ENCODE measurements around the gene MBP.

GRCh38 chr18:77124452-77124922 lies 8.1 kb downstream of the MBP start:
- TF ChIP-seq SUZ12 (IDR thresholded peaks at IDR 0.05) (no peak), HDGF (IDR thresholded peaks at IDR 0.05; ENCODE audit: borderline replicate concordance) (no peak), SP1 (IDR thresholded peaks at IDR 0.05) (no peak), FOXM1 (IDR thresholded peaks at IDR 0.05; ENCODE audit: borderline replicate concordance) (no peak), BHLHE40 (IDR thresholded peaks at IDR 0.05; ENCODE audit: borderline replicate concordance) (no peak), NFRKB (IDR thresholded peaks at IDR 0.05) (no peak), ELF4 (IDR thresholded peaks at IDR 0.05) (no peak), PKNOX1 (IDR thresholded peaks at IDR 0.05) (no peak), TARDBP (IDR thresholded peaks at IDR 0.05) (no peak), ARNT (IDR thresholded peaks at IDR 0.05) (no peak), FOXK2 (IDR thresholded peaks at IDR 0.05) (no peak), ZNF384 (IDR thresholded peaks at IDR 0.05) (no peak)
